ENCODE measurements around the gene SH3GL1.
A peak's percentile ranks its signal among the peaks of the same experiment; 100 is the strongest.
"Not testable (repeated sequence)": the region's sequence is repeated elsewhere in the genome, so short reads cannot be mapped to it uniquely, and the experiment has no call there.

The SH3GL1 gene

GRCh38 chr19:4362831-4363545, 37.4 kb downstream of the SH3GL1 start:
- DNase-seq = no peak

- no peak for DNase-seq
Observed at GRCh38 chr19:4362101-4362828, 38.1 kb downstream of the SH3GL1 start.

GRCh38 chr19:4361152-4362046, 38.9 kb downstream of the SH3GL1 start:
- no peak for DNase-seq

- no peak for DNase-seq
Observed at GRCh38 chr19:4360641-4361151, 39.7 kb downstream of the SH3GL1 start.

- DNase-seq = no peak
Observed at GRCh38 chr19:4360081-4360569, 40.2 kb downstream of the SH3GL1 start.

- DNase-seq = no peak
Observed at GRCh38 chr19:4359627-4360000, 40.7 kb downstream of the SH3GL1 start.

- no peak for DNase-seq
Observed at GRCh38 chr19:4358709-4359626, 41.4 kb downstream of the SH3GL1 start.

- DNase-seq = no peak
Observed at GRCh38 chr19:4357921-4358326, 42.4 kb downstream of the SH3GL1 start.

- no peak for DNase-seq
Observed at GRCh38 chr19:4357095-4357797, 43.1 kb downstream of the SH3GL1 start.

- no peak for DNase-seq
Observed at GRCh38 chr19:4354897-4355296, 45.5 kb downstream of the SH3GL1 start.

GRCh38 chr19:4354282-4354681, 46.1 kb downstream of the SH3GL1 start:
- DNase-seq = no peak

- DNase-seq = peak; percentile 65
Observed at GRCh38 chr19:4352701-4353121, 47.6 kb downstream of the SH3GL1 start.

- no peak for DNase-seq
Observed at GRCh38 chr19:4350726-4351125, 49.6 kb downstream of the SH3GL1 start.

- DNase-seq = no peak
Observed at GRCh38 chr19:4350111-4350510, 50.2 kb downstream of the SH3GL1 start.

GRCh38 chr19:4349225-4349624, 51.1 kb downstream of the SH3GL1 start:
- DNase-seq = not testable (repeated sequence)

- DNase-seq = no peak
Observed at GRCh38 chr19:4347521-4347920, 52.8 kb downstream of the SH3GL1 start.

- no peak for DNase-seq
Observed at GRCh38 chr19:4346020-4346383, 54.3 kb downstream of the SH3GL1 start.

GRCh38 chr19:4345342-4346019, 54.9 kb downstream of the SH3GL1 start:
- DNase-seq = no peak

- peak; percentile 83 for DNase-seq
Observed at GRCh38 chr19:4343370-4344307, 56.7 kb downstream of the SH3GL1 start, which contains the start of gene MPND. MPND (plus strand) TSS chr19:4343562; CDS start chr19:4343594, 32 bp downstream.

All from fibroblast of skin of scalp (primary cell).